Peyer's patch (tissue), 4 donors: ENCODE results near the gene ZNF362. TPM values are rescaled to one million over a fixed set of nuclear protein-coding genes. Genes with fewer than 3 reads are reported as not detected.

Experiments used
- DNase-seq, 3 donors: peaks; one replicate each; pipeline ENCODE4 v3.0.0-alpha.2; 2017 to 2019
- H3K27ac ChIP-seq, 4 donors: fragments of 200-600 bp; sonication (generic); one replicate each; pipeline ENCODE4 v1.5.1; 2016 to 2019
- H3K27me3 ChIP-seq, 2 donors: fragments of 200-600 bp; sonication (generic); one replicate each; pipeline ENCODE4 v1.5.1; 2019
- H3K36me3 ChIP-seq, 3 donors: fragments of 200-600 bp; sonication (generic); one replicate each; pipeline ENCODE4 v1.5.1; 2016 to 2019
- H3K4me1 ChIP-seq, 4 donors: fragments of 200-600 bp; sonication (generic); one replicate each; pipeline ENCODE4 v1.5.1; 2016 to 2019
- H3K4me3 ChIP-seq, 4 donors: fragments of 200-600 bp; sonication (generic); 1 replicate in 3 of 4; 2 replicates in 1 of 4; pipeline ENCODE4 v1.5.1; 2016 to 2019; ENCODE audit warnings: mild to moderate bottlenecking in 1 of 4
- H3K9me3 ChIP-seq, 4 donors: fragments of 200-600 bp; sonication (generic); one replicate each; pipeline ENCODE4 v1.5.1; 2016 to 2019; ENCODE audit warnings: mild to moderate bottlenecking in 1 of 4
- POLR2A ChIP-seq, 2 donors: fragments of 450-650 bp; IDR thresholded peaks; one replicate each; pipeline ENCODE4 v1.5.1; 2017; ENCODE audit warnings: antibody characterized with exemption in 2 of 2, mild to moderate bottlenecking in 2 of 2, moderate library complexity in 2 of 2
- total RNA-seq, 4 donors: library from RNA; depleted of rRNA; stranded (reverse); fragments of >200 nt; gene quantifications; one replicate each; pipeline ENCODE4 v1.1.0, GENCODE V29; 2016
- TF ChIP-seq, protein P1 (sequence below), 6 experiments: fragments of 450-650 bp in 4 of 6; fragments of 200-600 bp in 2 of 6; sonication (generic) in 1 of 6; IDR thresholded peaks; one replicate each; pipeline ENCODE4 v1.5.1; 2017 to 2019; ENCODE audit warnings: antibody characterized with exemption in 6 of 6, mild to moderate bottlenecking in 3 of 6, moderate library complexity in 1 of 6

ZNF362 gene
- total RNA-seq, 4 donors from 2014 or later = 5.9 to 28.9 (median 8.8) TPM

- no peaks in the 10 kb centered on the region for H3K27me3 ChIP-seq
- no peak overlapping the region for H3K27ac ChIP-seq
- no peak overlapping the region for H3K4me3 ChIP-seq
- no peak for DNase-seq
- no peaks in the 10 kb centered on the region for H3K9me3 ChIP-seq
- peaks cover 0 to 7% (median 0%) of the 10 kb centered on the region in 4 donors for H3K4me1 ChIP-seq
- H3K36me3 ChIP-seq = peaks cover 0 to 94% (median 4%) of the 10 kb centered on the region in 3 donors
- TF ChIP-seq, protein P1, sequence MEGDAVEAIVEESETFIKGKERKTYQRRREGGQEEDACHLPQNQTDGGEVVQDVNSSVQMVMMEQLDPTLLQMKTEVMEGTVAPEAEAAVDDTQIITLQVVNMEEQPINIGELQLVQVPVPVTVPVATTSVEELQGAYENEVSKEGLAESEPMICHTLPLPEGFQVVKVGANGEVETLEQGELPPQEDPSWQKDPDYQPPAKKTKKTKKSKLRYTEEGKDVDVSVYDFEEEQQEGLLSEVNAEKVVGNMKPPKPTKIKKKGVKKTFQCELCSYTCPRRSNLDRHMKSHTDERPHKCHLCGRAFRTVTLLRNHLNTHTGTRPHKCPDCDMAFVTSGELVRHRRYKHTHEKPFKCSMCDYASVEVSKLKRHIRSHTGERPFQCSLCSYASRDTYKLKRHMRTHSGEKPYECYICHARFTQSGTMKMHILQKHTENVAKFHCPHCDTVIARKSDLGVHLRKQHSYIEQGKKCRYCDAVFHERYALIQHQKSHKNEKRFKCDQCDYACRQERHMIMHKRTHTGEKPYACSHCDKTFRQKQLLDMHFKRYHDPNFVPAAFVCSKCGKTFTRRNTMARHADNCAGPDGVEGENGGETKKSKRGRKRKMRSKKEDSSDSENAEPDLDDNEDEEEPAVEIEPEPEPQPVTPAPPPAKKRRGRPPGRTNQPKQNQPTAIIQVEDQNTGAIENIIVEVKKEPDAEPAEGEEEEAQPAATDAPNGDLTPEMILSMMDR (IDR thresholded peaks at IDR 0.05) = no peak
- TF ChIP-seq POLR2A (IDR thresholded peaks at IDR 0.05) = no peak
These were observed 70.5 kb downstream of the ZNF362 start for GRCh38 chr1:33326785-33327184.

- Histone ChIP-seq H3K27ac (peak overlapping the region in 1 of 4 donors; percentile 30), H3K27me3 (no peaks in the 10 kb centered on the region), H3K36me3 (peaks cover 0 to 100% (median 4%) of the 10 kb centered on the region in 3 donors), H3K4me1 (peaks cover 0 to 17% (median 0%) of the 10 kb centered on the region in 4 donors), H3K9me3 (no peaks in the 10 kb centered on the region), H3K4me3 (no peak overlapping the region)
- DNase-seq = no peak
- no peak for TF ChIP-seq POLR2A (IDR thresholded peaks at IDR 0.05)
- TF ChIP-seq, protein P1 (IDR thresholded peaks at IDR 0.05) = no peak
These were observed 71.5 kb downstream of the ZNF362 start for GRCh38 chr1:33327587-33328325.

- Histone ChIP-seq H3K4me3 (no peak overlapping the region), H3K27me3 (no peaks in the 10 kb centered on the region), H3K27ac (no peak overlapping the region), H3K36me3 (peaks cover 0 to 98% (median 4%) of the 10 kb centered on the region in 3 donors), H3K9me3 (no peaks in the 10 kb centered on the region), H3K4me1 (peaks cover 0 to 28% (median 0%) of the 10 kb centered on the region in 4 donors)
- no peak for DNase-seq
- no peak for TF ChIP-seq POLR2A (IDR thresholded peaks at IDR 0.05)
- TF ChIP-seq, protein P1 (IDR thresholded peaks at IDR 0.05) = no peak
These were observed 72.5 kb downstream of the ZNF362 start for GRCh38 chr1:33328817-33329216.

DNA sequence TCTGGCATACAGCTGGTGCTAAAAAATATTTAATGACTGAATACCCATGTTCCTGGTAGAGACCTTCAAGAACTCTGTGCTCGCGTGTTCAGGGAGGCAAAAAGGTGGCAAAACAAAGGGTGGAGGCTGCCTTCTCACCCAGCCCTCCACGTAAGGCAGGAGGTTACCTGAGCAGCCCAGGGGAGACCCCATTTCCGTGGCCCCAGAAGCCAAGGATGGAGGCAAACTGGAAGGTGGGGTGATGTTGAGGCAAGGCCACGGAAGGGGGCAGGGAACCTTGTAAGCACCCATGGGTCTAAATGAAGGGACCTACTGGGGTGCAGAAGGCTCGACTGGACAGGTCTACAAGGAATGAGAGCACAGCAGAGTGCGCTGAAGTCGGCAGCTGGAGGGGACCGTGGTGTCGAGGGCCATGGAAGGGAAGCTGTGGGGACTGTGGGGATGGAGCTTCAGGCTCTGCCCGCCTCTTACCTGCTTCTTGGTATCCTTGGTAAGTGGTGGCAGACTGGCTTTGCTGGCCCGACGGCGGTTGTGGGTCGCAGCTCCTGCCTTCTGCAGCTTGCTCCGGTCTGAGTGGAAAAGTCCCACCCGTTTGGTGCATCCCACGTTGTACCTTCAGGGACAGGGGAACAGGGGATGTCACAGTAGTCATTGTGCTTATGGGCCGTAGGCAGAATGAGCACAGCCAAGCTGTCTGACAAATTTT lies 73.5 kb downstream of the ZNF362 start:
- no peaks in the 10 kb centered on the region for H3K27me3 ChIP-seq
- H3K9me3 ChIP-seq = no peaks in the 10 kb centered on the region
- TF ChIP-seq, protein P1 (IDR thresholded peaks at IDR 0.05) = no peak
- no peak for TF ChIP-seq POLR2A (IDR thresholded peaks at IDR 0.05)
- DNase-seq = no peak
- H3K4me3 ChIP-seq = no peak overlapping the region
- peaks cover 0 to 89% (median 0%) of the 10 kb centered on the region in 3 donors for H3K36me3 ChIP-seq
- peaks cover 0 to 35% (median 0%) of the 10 kb centered on the region in 4 donors for H3K4me1 ChIP-seq
- peak overlapping the region in 1 of 4 donors; percentile 5 for H3K27ac ChIP-seq

GRCh38 chr1:33330361-33330890 lies 74.1 kb downstream of the ZNF362 start:
- H3K36me3 ChIP-seq = peaks cover 0 to 82% (median 0%) of the 10 kb centered on the region in 3 donors
- peaks cover 0 to 40% (median 0%) of the 10 kb centered on the region in 4 donors for H3K4me1 ChIP-seq
- no peak for DNase-seq

More at GRCh38 chr1:33330361-33330890, 74.1 kb downstream of the ZNF362 start:
- Histone ChIP-seq H3K9me3 (no peaks in the 10 kb centered on the region), H3K27me3 (no peaks in the 10 kb centered on the region), H3K4me3 (no peak overlapping the region), H3K27ac (peak overlapping the region in 1 of 4 donors; percentile 5)
- TF ChIP-seq POLR2A (IDR thresholded peaks at IDR 0.05) = no peak
- TF ChIP-seq, protein P1 (IDR thresholded peaks at IDR 0.05) = no peak
